Renal cortex interstitium (tissue), 15 donors: Measurements from ENCODE around the gene UQCRHL. TPM values are rescaled to one million over a fixed set of nuclear protein-coding genes. Genes with fewer than 3 reads are reported as not detected.
"Not testable (repeated sequence)": the region's sequence is repeated elsewhere in the genome, so short reads cannot be mapped to it uniquely, and the experiment has no call there.

ENCODE experiments used
- DNase-seq, 11 donors: peaks; one replicate each; pipeline ENCODE4 v3.0.0-alpha.2; 2013; ENCODE audit warnings: low read depth in 9 of 11, low spot score in 4 of 11; ENCODE audit errors: extremely low read depth in 1 of 11
- long read RNA-seq, 16 experiments: transcript quantifications; one replicate each; lab custom pipeline, GENCODE V29; 2026
- polyA plus RNA-seq, 3 donors: library from polyadenylated mRNA; unstranded; fragments of 120-200 nt; gene quantifications; one replicate each; pipeline ENCODE4 v1.2.1, GENCODE V29; 2013; ENCODE audit not compliant: insufficient read length in 3 of 3

UQCRHL gene
- polyA plus RNA-seq, result 1 to 10 TPM; 1.5 to 2.8 (median 1.7) TPM
- long read RNA-seq, donor 1, transcript UQCRHL-201 (1 exons, 2,180 nt), result major isoform, 10 of 10 reads
- long read RNA-seq, donor 1, partial matches to known transcripts, result 0 of 10 reads
- long read RNA-seq, donor 1, other reads (novel, unspliced or antisense), result 0 of 10 reads
- long read RNA-seq, donor 2, transcript UQCRHL-201 (1 exons, 2,180 nt), result major isoform, 10 of 10 reads
- long read RNA-seq, donor 2, partial matches to known transcripts, result 0 of 10 reads
- long read RNA-seq, donor 2, other reads (novel, unspliced or antisense), result 0 of 10 reads
- long read RNA-seq, donor 3, transcript UQCRHL-201 (1 exons, 2,180 nt), result major isoform, 13 of 13 reads
- long read RNA-seq, donor 3, partial matches to known transcripts, result 0 of 13 reads
- long read RNA-seq, donor 3, other reads (novel, unspliced or antisense), result 0 of 13 reads
- long read RNA-seq, donor 4, transcript UQCRHL-201 (1 exons, 2,180 nt), result major isoform, 7 of 7 reads
- long read RNA-seq, donor 4, partial matches to known transcripts, result 0 of 7 reads
- long read RNA-seq, donor 4, other reads (novel, unspliced or antisense), result 0 of 7 reads
- long read RNA-seq, donor 5, result 0 reads
- long read RNA-seq, donor 6, transcript UQCRHL-201 (1 exons, 2,180 nt), result major isoform, 11 of 11 reads
- long read RNA-seq, donor 6, partial matches to known transcripts, result 0 of 11 reads
- long read RNA-seq, donor 6, other reads (novel, unspliced or antisense), result 0 of 11 reads
- long read RNA-seq, donor 7, transcript UQCRHL-201 (1 exons, 2,180 nt), result major isoform, 11 of 11 reads
- long read RNA-seq, donor 7, partial matches to known transcripts, result 0 of 11 reads
- long read RNA-seq, donor 7, other reads (novel, unspliced or antisense), result 0 of 11 reads
- long read RNA-seq, donor 8, transcript UQCRHL-201 (1 exons, 2,180 nt), result major isoform, 16 of 79 reads
- long read RNA-seq, donor 8, partial matches to known transcripts, result 63 of 79 reads
- long read RNA-seq, donor 8, other reads (novel, unspliced or antisense), result 0 of 79 reads
- long read RNA-seq, donor 9, transcript UQCRHL-201 (1 exons, 2,180 nt), result major isoform, 8 of 60 reads
- long read RNA-seq, donor 9, partial matches to known transcripts, result 52 of 60 reads
- long read RNA-seq, donor 9, other reads (novel, unspliced or antisense), result 0 of 60 reads
- long read RNA-seq, donor 10, transcript UQCRHL-201 (1 exons, 2,180 nt), result major isoform, 14 of 14 reads
- long read RNA-seq, donor 10, partial matches to known transcripts, result 0 of 14 reads
- long read RNA-seq, donor 10, other reads (novel, unspliced or antisense), result 0 of 14 reads
- long read RNA-seq, donor 11, partial matches to known transcripts, result 0 of 4 reads
- long read RNA-seq, donor 11, other reads (novel, unspliced or antisense), result 0 of 4 reads
- long read RNA-seq, donor 12, transcript UQCRHL-201 (1 exons, 2,180 nt), result major isoform, 6 of 6 reads
- long read RNA-seq, donor 12, partial matches to known transcripts, result 0 of 6 reads
- long read RNA-seq, donor 12, other reads (novel, unspliced or antisense), result 0 of 6 reads
- long read RNA-seq, donor 13, transcript UQCRHL-201 (1 exons, 2,180 nt), result major isoform, 25 of 25 reads
- long read RNA-seq, donor 13, partial matches to known transcripts, result 0 of 25 reads
- long read RNA-seq, donor 13, other reads (novel, unspliced or antisense), result 0 of 25 reads
- long read RNA-seq, donor 14, transcript UQCRHL-201 (1 exons, 2,180 nt), result major isoform, 8 of 8 reads
- long read RNA-seq, donor 14, partial matches to known transcripts, result 0 of 8 reads
- long read RNA-seq, donor 14, other reads (novel, unspliced or antisense), result 0 of 8 reads
- long read RNA-seq, donor 15, partial matches to known transcripts, result 0 of 4 reads
- long read RNA-seq, donor 15, other reads (novel, unspliced or antisense), result 0 of 4 reads
- long read RNA-seq, donor 16, transcript UQCRHL-201 (1 exons, 2,180 nt), result major isoform, 15 of 21 reads
- long read RNA-seq, donor 16, partial matches to known transcripts, result 6 of 21 reads
- long read RNA-seq, donor 16, other reads (novel, unspliced or antisense), result 0 of 21 reads

DNA sequence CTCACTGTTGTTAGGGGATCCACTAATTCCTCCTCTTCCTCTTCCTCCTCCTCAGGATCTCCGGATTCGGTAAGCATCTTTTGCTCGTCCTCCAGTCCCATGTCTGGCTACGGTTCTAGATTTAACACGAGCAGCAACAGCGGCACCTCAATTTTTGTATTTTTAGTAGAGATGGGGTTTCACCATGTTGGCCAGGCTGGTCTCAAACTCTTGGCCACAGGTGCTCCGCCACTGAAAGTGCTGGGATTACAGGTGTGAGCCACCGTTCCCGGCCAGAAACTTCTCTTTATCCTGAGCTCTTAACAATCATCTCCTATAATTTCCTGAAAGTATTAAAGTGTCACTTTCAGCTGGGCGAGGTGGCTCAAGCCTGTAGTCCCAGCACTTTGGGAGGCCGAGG is at the start of gene UQCRHL:
TSS of gene UQCRHL (minus strand) at position 101 of the 400 bp plus-strand sequence. CDS start at position 101, 0 bp downstream.
- not testable (repeated sequence) for DNase-seq

DNA sequence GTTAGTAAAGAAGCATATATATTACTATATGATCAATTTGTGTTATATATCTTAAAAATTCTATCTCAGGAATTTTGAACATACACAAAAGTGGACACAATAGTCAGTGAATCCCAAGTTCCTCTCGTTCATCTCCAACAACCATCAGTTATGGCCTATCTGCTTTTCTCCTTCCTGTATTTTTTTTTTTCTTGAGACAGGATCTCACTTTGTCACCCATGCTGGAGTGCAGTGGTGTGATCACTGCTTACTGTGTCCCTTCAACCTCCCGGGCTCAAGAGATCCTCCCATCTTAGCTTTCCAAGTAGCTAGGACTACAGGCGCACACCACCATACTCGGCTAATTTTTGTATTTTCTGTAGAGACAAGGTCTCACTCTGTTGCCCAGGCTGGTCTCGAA is 49.4 kb upstream of the UQCRHL start:
- no peak for DNase-seq

DNA sequence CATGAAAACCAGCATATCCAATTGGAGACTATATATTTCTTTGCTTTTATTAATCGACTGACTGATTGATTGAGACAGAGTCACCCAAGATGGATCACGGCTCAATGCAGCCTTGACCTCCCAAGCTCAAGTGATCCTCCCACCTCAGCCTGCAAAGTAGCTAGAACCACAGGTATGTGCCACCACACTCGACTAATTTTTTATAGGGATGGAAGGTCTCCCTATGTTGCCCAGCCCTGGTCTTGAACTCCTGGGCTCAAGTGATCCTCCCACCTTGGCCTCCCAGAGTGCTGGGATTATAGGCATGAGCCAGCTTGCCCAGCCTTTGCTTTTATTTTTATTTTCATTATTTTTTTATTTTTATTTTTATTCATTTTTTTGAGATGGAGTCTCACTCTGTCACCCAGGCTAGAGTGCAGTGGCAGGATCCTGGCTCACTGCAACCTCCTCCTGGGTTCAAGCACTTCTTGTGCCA is 45.4 kb upstream of the UQCRHL start:
- DNase-seq, result no peak

DNA sequence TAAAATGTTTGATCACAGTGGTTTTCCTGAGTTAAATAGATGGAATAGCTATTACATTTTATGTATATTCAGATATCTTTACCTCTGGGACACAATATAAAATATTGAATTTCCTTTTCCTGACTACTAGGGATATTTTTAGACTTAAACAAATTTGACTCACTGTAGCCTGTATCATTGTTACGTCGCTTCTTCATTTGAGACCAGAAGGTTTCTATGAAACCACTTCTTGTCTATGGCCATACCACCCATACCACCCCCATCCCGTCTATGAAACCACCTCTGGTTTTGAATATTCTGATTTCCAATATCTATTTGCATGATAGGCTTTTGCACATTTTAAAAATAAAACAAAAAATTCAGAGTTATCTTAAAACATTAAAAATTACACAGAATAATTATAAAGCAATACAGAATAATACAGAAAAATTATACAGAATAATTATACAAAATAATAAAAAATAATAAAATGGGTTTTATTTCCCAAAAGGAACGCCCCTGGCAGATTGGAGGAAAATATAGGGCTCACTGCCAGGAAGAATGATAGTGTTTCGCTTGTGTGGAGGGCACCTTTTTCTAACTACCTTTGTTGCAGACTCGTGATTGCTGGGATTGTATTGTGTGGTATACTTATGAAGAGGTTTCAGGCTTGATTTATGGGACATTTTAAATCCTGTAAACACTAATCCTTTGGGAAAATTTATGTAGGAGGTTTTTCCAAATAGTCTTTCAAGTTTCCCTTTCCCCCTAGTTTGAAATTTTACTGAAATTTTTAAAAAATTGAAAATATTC is 44.8 kb upstream of the UQCRHL start:
- no peak for DNase-seq

- DNase-seq, result no peak
Observed at GRCh38 chr1:15851210-15852035, 44.0 kb upstream of the UQCRHL start.

DNA sequence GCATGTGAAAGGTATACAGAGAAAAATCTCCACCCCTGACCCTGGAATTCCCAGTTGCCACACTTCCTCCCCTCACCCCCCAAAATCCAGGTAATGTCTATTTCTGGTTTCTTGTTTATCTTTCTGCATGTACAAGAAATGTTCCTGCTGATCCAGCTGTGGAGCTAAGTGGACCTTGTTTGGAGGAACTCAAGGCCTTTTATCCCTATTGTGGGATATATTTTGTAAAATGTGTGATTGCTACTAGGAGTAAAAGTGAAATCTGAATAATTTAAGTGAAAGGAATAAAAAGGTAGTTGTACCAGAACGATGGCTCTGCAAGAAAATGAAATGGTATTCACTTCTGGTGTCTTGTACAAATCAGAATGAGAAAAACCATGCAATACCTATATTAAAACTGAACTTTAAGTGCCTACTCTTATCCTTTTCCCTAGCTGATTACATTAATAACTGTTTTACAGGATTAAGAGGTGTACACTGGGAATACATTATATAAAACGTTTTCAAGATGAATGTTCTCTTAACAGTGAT is 43.1 kb upstream of the UQCRHL start:
- DNase-seq, result no peak

- DNase-seq, result peak in 8 of 11 donors; percentile 75 to 86 (median 82)
Observed at GRCh38 chr1:15849775-15850324, 42.4 kb upstream of the UQCRHL start.

- DNase-seq, result peak in 10 of 11 donors; percentile 77 to 90 (median 86)
Observed at GRCh38 chr1:15848929-15849774, 41.7 kb upstream of the UQCRHL start.

DNA sequence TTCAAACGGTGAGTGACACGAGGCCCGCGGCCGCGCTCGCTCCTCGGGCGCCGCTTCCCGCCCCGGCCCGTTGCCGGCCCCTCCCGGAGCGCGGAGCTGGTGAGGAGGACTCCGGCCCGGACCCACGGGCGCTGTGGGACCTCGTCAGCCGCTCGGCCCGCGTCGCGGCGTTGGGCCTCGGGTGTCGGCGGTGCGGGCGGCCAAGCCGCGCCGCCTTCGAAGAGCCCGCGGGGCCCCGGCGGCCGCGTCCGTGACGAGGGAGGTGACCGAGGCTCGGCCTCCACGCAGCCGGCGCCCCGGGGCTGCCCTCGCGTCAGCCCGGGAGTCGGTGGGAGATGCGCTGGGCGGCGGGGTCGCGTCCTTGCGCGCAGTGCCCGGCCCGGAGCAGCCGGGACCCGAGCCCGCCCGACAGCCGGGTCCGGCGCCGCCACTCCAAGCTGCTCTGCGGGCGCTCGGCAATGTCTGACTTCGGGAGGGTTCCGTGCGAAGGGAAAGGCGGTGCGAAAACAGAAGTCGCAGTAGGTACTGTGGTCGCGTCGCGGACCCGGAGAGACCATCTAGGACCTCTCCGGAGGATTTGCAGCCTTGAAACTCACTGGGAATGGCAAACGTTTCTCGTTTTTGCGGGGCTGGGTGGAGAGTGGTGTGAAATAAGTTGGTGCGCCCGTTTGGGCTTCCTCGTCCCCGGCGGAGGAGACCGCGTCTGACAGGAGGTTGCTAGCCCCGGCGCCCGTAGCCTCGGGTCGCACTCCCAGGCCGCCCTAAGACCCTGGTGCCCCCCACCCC is 40.9 kb upstream of the UQCRHL start:
- DNase-seq, result no peak

- DNase-seq, result no peak
Observed at GRCh38 chr1:15847893-15848142, 40.4 kb upstream of the UQCRHL start.

GRCh38 chr1:15847100-15847892 is 39.8 kb upstream of the UQCRHL start, which contains the start of gene SPEN:
TSS of gene SPEN (plus strand) at chr1:15847707. CDS start at chr1:15848068, 361 bp downstream.
- DNase-seq, result peak; percentile 94 to 99 (median 96)

DNA sequence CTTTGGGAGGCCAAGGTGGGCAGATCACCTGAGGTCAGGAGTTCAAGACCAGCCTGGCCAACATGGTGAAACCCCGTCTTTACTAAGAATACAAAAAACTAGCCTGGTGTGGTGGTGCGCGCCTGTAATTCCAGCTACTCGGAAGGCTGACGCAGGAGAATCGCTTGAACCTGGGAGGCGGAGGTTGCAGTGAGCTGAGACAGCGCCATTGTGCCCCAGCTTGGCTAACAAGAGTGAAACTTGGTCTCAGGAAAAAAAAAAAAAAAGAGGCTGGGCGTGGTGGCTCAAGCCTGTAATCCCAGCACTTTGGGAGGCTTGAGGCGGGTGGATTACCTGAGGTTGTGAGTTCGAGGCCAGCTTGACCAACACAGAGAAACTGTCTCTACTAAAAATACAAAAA is 38.6 kb upstream of the UQCRHL start:
- DNase-seq, result not testable (repeated sequence)
